Panc1 (cell line): ENCODE measurements around the gene DYNC2LI1. TPM values are rescaled to one million over a fixed set of nuclear protein-coding genes. Genes with fewer than 3 reads are reported as not detected.

ENCODE experiments used
- ATAC-seq: fragments of 200-7000 bp; cut with Tn5 transposase; 2 replicates; pipeline ENCODE4 v1.9.1; 2020; ENCODE audit warnings: mild to moderate bottlenecking, moderate library complexity
- BruUV-seq: library from RNA; stranded (reverse); fragments of 400-500 nt; replicated peaks from 2 replicates; lab custom pipeline; 2021; lab: Mats Ljungman, UMichigan
- CTCF ChIA-PET: fragments of 300-600 bp; sonication (Branson Sonifier 250); formaldehyde crosslinking; loops from one replicate; lab custom pipeline; 2022; ENCODE audit warnings: antibody characterized with exemption; lab: Charles Lee
- POLR2A ChIA-PET: fragments of 300-600 bp; sonication (Branson Sonifier 250); formaldehyde crosslinking; loops from one replicate; lab custom pipeline; 2022; ENCODE audit warnings: antibody characterized with exemption; lab: Charles Lee
- DNase-seq: peaks from one replicate; pipeline ENCODE4 v3.0.0-alpha.2; 2010; ENCODE audit warnings: low read depth, low spot score
- H3K27ac ChIP-seq: 2 replicates; pipeline ENCODE4 v1.5.1; 2011; ENCODE audit warnings: mild to moderate bottlenecking, low read length, inconsistent platforms
- H3K27me3 ChIP-seq: fragments of 200-500 bp; sonication (Bioruptor generic); 2 replicates; pipeline ENCODE4 v1.6.0; 2014; ENCODE audit warnings: low read length, inconsistent platforms; ENCODE audit not compliant: control insufficient read depth, insufficient read depth
- H3K36me3 ChIP-seq: fragments of 200-500 bp; sonication (Bioruptor generic); 2 replicates; pipeline ENCODE4 v1.5.1; 2014; ENCODE audit warnings: inconsistent platforms, mild to moderate bottlenecking, low read length, moderate library complexity; ENCODE audit not compliant: control insufficient read depth, insufficient read depth
- H3K4me1 ChIP-seq: 2 replicates; pipeline ENCODE4 v1.5.1; 2011; ENCODE audit warnings: inconsistent platforms, mild to moderate bottlenecking, low read length, moderate library complexity; ENCODE audit not compliant: control insufficient read depth, insufficient read depth
- H3K4me3 ChIP-seq, 2 experiments: 2 replicates each; pipeline ENCODE4 v1.5.1; 2011 to 2012; ENCODE audit warnings: low read depth in 2 of 2, low read length in 2 of 2, mild to moderate bottlenecking in 2 of 2, inconsistent platforms in 1 of 2, moderate library complexity in 1 of 2
- H3K9me3 ChIP-seq: fragments of 200-500 bp; sonication (Bioruptor generic); 2 replicates; pipeline ENCODE4 v1.5.1; 2014; ENCODE audit warnings: low read depth, mild to moderate bottlenecking, inconsistent platforms, low read length, moderate library complexity; ENCODE audit not compliant: control insufficient read depth, insufficient read depth
- CTCF ChIP-seq: fragments of 450-650 bp; IDR thresholded peaks from 2 replicates; pipeline ENCODE4 v1.5.1; 2017; ENCODE audit warnings: mild to moderate bottlenecking
- POLR2AphosphoS5 ChIP-seq: IDR thresholded peaks from 2 replicates; pipeline ENCODE4 v1.6.1; 2012; ENCODE audit warnings: mild to moderate bottlenecking, low read depth, low read length, moderate library complexity
- REST ChIP-seq, 2 experiments: IDR thresholded peaks; 2 replicates each; pipeline ENCODE4 v1.6.1; 2011 to 2012; ENCODE audit warnings: low read depth in 2 of 2, control low read depth in 1 of 2, low read length in 1 of 2, mild to moderate bottlenecking in 1 of 2, moderate library complexity in 1 of 2; ENCODE audit not compliant: insufficient read depth in 1 of 2
- SIN3A ChIP-seq: IDR thresholded peaks from 2 replicates; pipeline ENCODE4 v1.6.1; 2012; ENCODE audit warnings: low read depth, mild to moderate bottlenecking, low read length, moderate library complexity, borderline replicate concordance; ENCODE audit not compliant: insufficient read depth
- TCF7L2 ChIP-seq: IDR thresholded peaks from 2 replicates; pipeline ENCODE4 v1.6.1; 2011; ENCODE audit warnings: mild to moderate bottlenecking, low read depth, low read length, inconsistent platforms
- in situ Hi-C: cut with HindIII; loops from 2 replicates; pipeline ENCODE4 v1.10.0; 2016; ENCODE audit warnings: low sequenced_read_pairs, low pct_unique_long_range_greater_than_20kb
- intact Hi-C: fragments of 100-400 bp; cut with micrococcal nuclease; formaldehyde crosslinking; loops from one replicate; pipeline ENCODE4 v1.10.0; 2022; ENCODE audit not compliant: unreplicated experiment
- total RNA-seq: library from RNA; stranded (reverse); gene quantifications from one replicate; pipeline ENCODE4 v1.2.1, GENCODE V29; 2021; ENCODE audit not compliant: unreplicated experiment

Gene DYNC2LI1
- total RNA-seq, 1 experiment from 2014 or later: 8.5 TPM

GRCh38 chr2:43748333-43748732 lies 25.5 kb upstream of the DYNC2LI1 start:
- BruUV-seq: no TSS peak
- no peaks in the 10 kb centered on the region for H3K9me3 ChIP-seq
- no peaks in the 10 kb centered on the region for H3K27me3 ChIP-seq
- TF ChIP-seq CTCF (no peak), REST (IDR thresholded peaks at IDR 0.05; ENCODE audit: insufficient read depth in 1 of 2, low read depth in 2 of 2, low read length in 1 of 2) (no peak), POLR2AphosphoS5 (no peak), SIN3A (no peak), TCF7L2 (no peak)
- no peak overlapping the region for H3K4me3 ChIP-seq
- no peak overlapping the region for H3K27ac ChIP-seq
- POLR2A ChIA-PET: interaction anchor here (0.6 kb wide), 1 partner anchor 328 kb away, joined by 5 read pairs; no protein-coding TSS in a partner anchor
- DNase-seq (no peak), ATAC-seq (no peak)
- H3K36me3 ChIP-seq: peaks cover 2% of the 10 kb centered on the region; the same call in 1 of the 2 replicates
- in situ Hi-C loops: no loop called here
- CTCF ChIA-PET: interaction anchor here (0.5 kb wide), 1 partner anchor 123 kb away, joined by 4 read pairs; no protein-coding TSS in a partner anchor
- H3K4me1 ChIP-seq: no peaks in the 10 kb centered on the region
- intact Hi-C loops: no loop called here

GRCh38 chr2:43749583-43749982 lies 24.3 kb upstream of the DYNC2LI1 start:
- intact Hi-C loops: no loop called here
- Histone ChIP-seq H3K27me3 (no peaks in the 10 kb centered on the region), H3K27ac (no peak overlapping the region), H3K4me3 (no peak overlapping the region), H3K4me1 (no peaks in the 10 kb centered on the region), H3K36me3 (no peaks in the 10 kb centered on the region), H3K9me3 (no peaks in the 10 kb centered on the region)
- ChIA-PET POLR2A (no interaction called here), CTCF (no interaction called here)
- ATAC-seq (no peak), DNase-seq (no peak)
- no peak for TF ChIP-seq REST (IDR thresholded peaks at IDR 0.05; ENCODE audit: insufficient read depth in 1 of 2, low read depth in 2 of 2, low read length in 1 of 2)
- in situ Hi-C loops: no loop called here
- no TSS peak for BruUV-seq
